LoVo (cell line): ENCODE data around the gene PARD3.
"Not testable (repeated sequence)": the region's sequence is repeated elsewhere in the genome, so short reads cannot be mapped to it uniquely, and the experiment has no call there.

Source experiments
- DNase-seq: peaks from one replicate; pipeline ENCODE4 v3.0.0-alpha.2; 2016; ENCODE audit warnings: low spot score

Gene PARD3

GRCh38 chr10:34715511-34716187 lies 99.4 kb downstream of the PARD3 start:
- no peak for DNase-seq

- DNase-seq = no peak
Measured at GRCh38 chr10:34713875-34714274, 101.2 kb downstream of the PARD3 start.

GRCh38 chr10:34711500-34711899 lies 103.6 kb downstream of the PARD3 start:
- no peak for DNase-seq

- DNase-seq = no peak
Measured at GRCh38 chr10:34710391-34710751, 104.7 kb downstream of the PARD3 start.

- DNase-seq = no peak
Measured at GRCh38 chr10:34709637-34710390, 105.3 kb downstream of the PARD3 start.

- no peak for DNase-seq
Measured at GRCh38 chr10:34707656-34708055, 107.4 kb downstream of the PARD3 start.

GRCh38 chr10:34706992-34707391 lies 108.1 kb downstream of the PARD3 start:
- DNase-seq = not testable (repeated sequence)

- DNase-seq = no peak
Measured at GRCh38 chr10:34706147-34706546, 108.9 kb downstream of the PARD3 start.

- no peak for DNase-seq
Measured at GRCh38 chr10:34705563-34705962, 109.5 kb downstream of the PARD3 start.

GRCh38 chr10:34704526-34705184 lies 110.4 kb downstream of the PARD3 start:
- no peak for DNase-seq

- no peak for DNase-seq
Measured at GRCh38 chr10:34702982-34703381, 112.1 kb downstream of the PARD3 start.

- no peak for DNase-seq
Measured at GRCh38 chr10:34702093-34702937, 112.8 kb downstream of the PARD3 start.

GRCh38 chr10:34701194-34701593 lies 113.9 kb downstream of the PARD3 start:
- no peak for DNase-seq

- DNase-seq = not testable (repeated sequence)
Measured at GRCh38 chr10:34700752-34701151, 114.3 kb downstream of the PARD3 start.

- DNase-seq = no peak
Measured at GRCh38 chr10:34699904-34700517, 115.1 kb downstream of the PARD3 start.

- peak; percentile 70 for DNase-seq
Measured at GRCh38 chr10:34698979-34699378, 116.1 kb downstream of the PARD3 start.

GRCh38 chr10:34698248-34698831 lies 116.8 kb downstream of the PARD3 start:
- DNase-seq = no peak

- DNase-seq = no peak
Measured at GRCh38 chr10:34697351-34698247, 117.5 kb downstream of the PARD3 start.

- peak; percentile 42 for DNase-seq
Measured at GRCh38 chr10:34696423-34696822, 118.7 kb downstream of the PARD3 start.

- DNase-seq = no peak
Measured at GRCh38 chr10:34690383-34691049, 124.6 kb downstream of the PARD3 start.
